ENCODE measurements around the gene NPAS3.

The NPAS3 gene

GRCh38 chr14:33836900-33837577 is 898.4 kb downstream of the NPAS3 start:
- DNase-seq (ENCODE audit: low read depth in 2 of 2): no peak

- no peak for DNase-seq (ENCODE audit: low read depth in 2 of 2)
These were observed 899.4 kb downstream of the NPAS3 start for GRCh38 chr14:33837943-33838683.

GRCh38 chr14:33839193-33840076 is 900.8 kb downstream of the NPAS3 start:
- DNase-seq (ENCODE audit: low read depth in 2 of 2): peak in 1 of 2 experiments; percentile 8

GRCh38 chr14:33840797-33841196 is 902.1 kb downstream of the NPAS3 start:
- no peak for DNase-seq (ENCODE audit: low read depth in 2 of 2)

DNA sequence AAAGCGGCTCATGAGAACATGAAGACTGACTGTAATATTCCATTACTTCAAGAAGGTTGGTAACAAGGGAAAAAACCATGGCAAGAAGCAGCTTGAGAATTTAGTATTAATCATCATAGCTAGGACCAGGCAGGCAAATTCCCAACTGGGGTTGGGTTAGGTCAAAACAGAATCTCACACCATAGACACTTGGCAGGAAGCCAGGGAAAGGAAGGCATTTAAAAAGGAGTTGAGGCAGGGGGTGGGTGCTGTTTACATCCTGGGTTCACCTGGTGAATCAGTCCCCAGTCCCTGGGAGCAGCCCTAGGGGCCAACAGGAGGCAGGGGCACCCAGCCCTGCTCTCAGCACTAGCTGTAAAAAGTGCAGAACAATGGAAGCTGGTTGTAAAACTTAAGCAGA is 903.6 kb downstream of the NPAS3 start:
- no peak for DNase-seq (ENCODE audit: low read depth in 2 of 2)

DNA sequence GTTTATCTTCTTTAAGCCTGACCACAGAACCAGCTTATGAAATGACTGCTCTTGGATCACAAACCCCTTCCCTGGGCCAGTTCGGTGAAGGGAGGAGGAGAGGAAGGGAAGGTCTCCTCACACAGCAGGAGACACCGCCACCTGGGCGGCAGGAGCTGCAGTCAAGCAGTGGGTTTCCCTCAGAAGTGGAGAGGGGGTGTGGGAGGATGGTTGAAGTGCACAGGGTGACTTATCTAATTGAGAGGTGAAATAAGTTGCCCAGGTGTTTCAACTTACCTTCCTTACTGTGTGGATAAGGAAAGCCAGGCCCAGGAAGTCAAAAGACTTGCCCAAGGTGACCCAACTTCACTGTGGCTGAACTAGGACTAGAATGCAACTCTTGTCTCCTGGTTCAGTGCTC is 905.4 kb downstream of the NPAS3 start:
- DNase-seq (ENCODE audit: low read depth in 2 of 2): no peak

GRCh38 chr14:33846100-33846824 is 907.6 kb downstream of the NPAS3 start:
- DNase-seq (ENCODE audit: low read depth in 2 of 2): no peak

- no peak for DNase-seq (ENCODE audit: low read depth in 2 of 2)
These were observed 908.4 kb downstream of the NPAS3 start for GRCh38 chr14:33847066-33847465.

GRCh38 chr14:33848009-33848408 is 909.3 kb downstream of the NPAS3 start:
- no peak for DNase-seq (ENCODE audit: low read depth in 2 of 2)

DNA sequence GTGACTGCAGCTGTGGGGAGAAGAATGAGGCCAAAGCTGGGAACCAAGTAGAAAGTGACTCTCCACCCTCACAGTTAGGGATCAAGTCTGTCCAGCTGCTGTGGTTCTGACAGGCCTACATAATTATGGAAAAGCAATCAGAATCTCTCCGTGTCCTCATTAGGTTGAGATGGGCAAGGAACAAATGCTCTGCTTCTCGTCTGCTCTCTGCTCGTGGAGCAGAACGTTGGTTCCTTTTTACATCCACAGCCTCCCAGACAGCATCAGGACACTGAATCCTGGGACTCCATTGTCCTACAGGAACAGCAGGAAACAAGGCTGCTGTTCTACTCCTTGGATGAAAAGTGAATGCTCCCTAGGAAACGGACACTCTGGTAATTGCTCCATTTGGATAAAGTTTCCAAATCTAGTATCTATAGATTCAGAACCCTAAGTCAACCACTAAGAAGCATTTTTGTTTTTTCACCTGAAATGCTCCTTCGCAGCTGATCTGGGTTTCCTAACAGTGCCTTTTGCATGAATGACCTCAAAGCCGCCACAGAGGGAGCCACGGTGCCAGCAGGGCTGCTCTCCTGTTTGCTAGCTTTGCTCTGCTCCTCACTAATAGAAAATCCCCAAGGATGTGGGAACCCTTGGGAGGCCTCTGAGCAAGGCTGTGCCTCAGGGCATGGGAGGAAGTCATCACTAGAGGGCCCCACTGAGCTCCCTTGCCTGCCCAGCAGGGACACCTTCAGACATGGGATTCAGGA is 910.2 kb downstream of the NPAS3 start:
- DNase-seq (ENCODE audit: low read depth in 2 of 2): no peak

DNA sequence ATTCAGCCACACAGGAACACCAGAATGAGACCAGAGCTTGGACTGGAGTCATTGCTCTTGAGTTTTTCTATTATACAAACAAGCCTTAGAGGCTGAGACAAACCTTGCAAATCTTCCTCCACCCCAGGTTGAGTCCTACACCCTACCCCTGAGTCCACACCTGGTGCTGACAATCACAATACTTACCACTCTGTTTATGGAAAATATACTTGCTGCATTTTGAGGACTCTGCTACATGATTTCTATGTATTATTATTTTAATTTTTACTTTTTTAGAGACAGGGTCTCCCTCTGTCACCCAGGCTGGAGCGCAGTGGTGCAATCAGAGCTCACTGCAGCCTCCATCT is 910.7 kb downstream of the NPAS3 start:
- DNase-seq (ENCODE audit: low read depth in 2 of 2): no peak

GRCh38 chr14:33850826-33851225 is 912.1 kb downstream of the NPAS3 start:
- DNase-seq (ENCODE audit: low read depth in 2 of 2): no peak

DNA sequence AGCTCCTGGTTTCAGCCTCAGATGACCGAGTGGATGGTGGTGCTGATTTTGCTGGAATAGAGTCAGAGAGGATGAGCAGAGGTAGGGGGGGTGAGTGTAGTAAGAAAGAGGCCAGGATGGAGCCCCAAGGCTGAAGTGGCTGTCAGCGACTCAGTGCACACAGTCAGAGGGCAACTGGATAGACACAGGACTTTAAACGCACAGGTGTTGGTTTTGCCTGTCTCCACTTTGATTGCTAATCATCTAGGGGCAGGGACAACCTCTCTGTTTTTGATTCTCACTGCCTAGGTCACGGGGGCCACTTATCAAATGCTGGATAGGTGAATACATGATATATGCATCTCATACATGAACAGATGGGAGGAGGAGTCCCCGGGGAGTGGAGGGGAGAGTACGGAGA is 912.7 kb downstream of the NPAS3 start:
- DNase-seq (ENCODE audit: low read depth in 2 of 2): no peak

GRCh38 chr14:33851931-33852330 is 913.3 kb downstream of the NPAS3 start:
- DNase-seq (ENCODE audit: low read depth in 2 of 2): no peak

Data from fibroblast of skin of left biceps (primary cell).